Skin of body (tissue), 2 donors: Measurements from ENCODE around the gene FAM111B. TPM values are rescaled to one million over a fixed set of nuclear protein-coding genes. Genes with fewer than 3 reads are reported as not detected.
"Not testable (repeated sequence)": the region's sequence is repeated elsewhere in the genome, so short reads cannot be mapped to it uniquely, and the experiment has no call there.

Experiments
- DNase-seq: peaks from one replicate; lab custom pipeline; 2025; lab: John Stamatoyannopoulos, UW
- total RNA-seq: library from RNA; depleted of rRNA; stranded (reverse); fragments of >200 nt; gene quantifications from one replicate; pipeline ENCODE4 v1.2.3, GENCODE V29; 2014

The FAM111B gene
- total RNA-seq, 1 donor from 2014 or later = 10.3 TPM

GRCh38 chr11:59097113-59097708, 9.8 kb upstream of the FAM111B start:
- peak; percentile 11 for DNase-seq

GRCh38 chr11:59097938-59098337, 9.1 kb upstream of the FAM111B start:
- DNase-seq = not testable (repeated sequence)

GRCh38 chr11:59102259-59102765, 4.7 kb upstream of the FAM111B start:
- peak; percentile 9 for DNase-seq

- DNase-seq = not testable (repeated sequence)
Measured at GRCh38 chr11:59107721-59108120, 684 bp downstream of the FAM111B start.

GRCh38 chr11:59112494-59112893, 5.5 kb downstream of the FAM111B start:
- DNase-seq = no peak

- DNase-seq = no peak
Measured at GRCh38 chr11:59114344-59114743, 7.3 kb downstream of the FAM111B start.

GRCh38 chr11:59115553-59115952, 8.5 kb downstream of the FAM111B start:
- no peak for DNase-seq

GRCh38 chr11:59117774-59118173, 10.7 kb downstream of the FAM111B start:
- no peak for DNase-seq

GRCh38 chr11:59119826-59120225, 12.8 kb downstream of the FAM111B start:
- DNase-seq = no peak

GRCh38 chr11:59135648-59136461, 28.8 kb downstream of the FAM111B start:
- peak; percentile 26 for DNase-seq

GRCh38 chr11:59136551-59136950, 29.5 kb downstream of the FAM111B start:
- not testable (repeated sequence) for DNase-seq

GRCh38 chr11:59137190-59137589, 30.2 kb downstream of the FAM111B start:
- no peak for DNase-seq

GRCh38 chr11:59138643-59139042, 31.6 kb downstream of the FAM111B start:
- no peak for DNase-seq

- DNase-seq = no peak
Measured at GRCh38 chr11:59141191-59141590, 34.2 kb downstream of the FAM111B start.

GRCh38 chr11:59141673-59142460, 34.8 kb downstream of the FAM111B start:
- no peak for DNase-seq

- DNase-seq = peak; percentile 83
Measured at GRCh38 chr11:59142530-59143507, 35.8 kb downstream of the FAM111B start, which contains the start of gene FAM111A. Gene FAM111A (plus strand): TSS chr11:59142856. CDS start chr11:59148873, 6,017 bp downstream.

- no peak for DNase-seq
Measured at GRCh38 chr11:59144096-59144495, 37.1 kb downstream of the FAM111B start.

GRCh38 chr11:59144579-59145345, 37.7 kb downstream of the FAM111B start:
- DNase-seq = peak; percentile 87

- DNase-seq = no peak
Measured at GRCh38 chr11:59145534-59145933, 38.5 kb downstream of the FAM111B start.

- no peak for DNase-seq
Measured at GRCh38 chr11:59151761-59152160, 44.7 kb downstream of the FAM111B start.
